IMR-90 (cell line): ENCODE results near the gene MCF2L2. TPM values are rescaled to one million over a fixed set of nuclear protein-coding genes. Genes with fewer than 3 reads are reported as not detected.

Experiments used
- ATAC-seq: fragments of 200-7000 bp; cut with Tn5 transposase; 2 replicates; pipeline ENCODE4 v1.9.1; 2020; ENCODE audit warnings: low read depth, mild to moderate bottlenecking, moderate library complexity
- BruUV-seq: library from RNA; stranded (reverse); fragments of 400-500 nt; replicated peaks from 2 replicates; lab custom pipeline; 2021; lab: Mats Ljungman, UMichigan
- CTCF ChIA-PET: fragments of 300-600 bp; formaldehyde crosslinking; extraction: SDS; loops from one replicate; lab custom pipeline; 2021; ENCODE audit warnings: antibody characterized with exemption; lab: Yijun Ruan, JAX
- POLR2A ChIA-PET: fragments of 300-600 bp; sonication (Branson Sonifier 250); formaldehyde crosslinking; loops from one replicate; lab custom pipeline; 2022; ENCODE audit warnings: antibody characterized with exemption; ENCODE audit not compliant: unreplicated experiment; lab: Charles Lee
- DNase-seq: peaks from one replicate; pipeline ENCODE4 v3.0.0; 2013
- H2AFZ ChIP-seq: replicated peaks from 2 replicates; pipeline ENCODE3; 2013; ENCODE audit warnings: low read length, mild to moderate bottlenecking; ENCODE audit not compliant: poor library complexity
- H2AK5ac ChIP-seq: 2 replicates; pipeline ENCODE4 v1.6.1; 2013; ENCODE audit warnings: low read depth, low read length, inconsistent platforms
- H2AK9ac ChIP-seq: replicated peaks from 2 replicates; pipeline ENCODE3; 2013; ENCODE audit warnings: mild to moderate bottlenecking, low read depth, low read length, moderate library complexity; ENCODE audit not compliant: poor library complexity
- H2BK120ac ChIP-seq: 2 replicates; pipeline ENCODE4 v1.6.1; 2013; ENCODE audit warnings: low read depth, low read length, inconsistent platforms
- H2BK15ac ChIP-seq: 3 replicates; pipeline ENCODE4 v1.6.1; 2013; ENCODE audit warnings: low read depth, low read length, inconsistent platforms
- H2BK20ac ChIP-seq: 2 replicates; pipeline ENCODE4 v1.6.1; 2013; ENCODE audit warnings: low read depth, mild to moderate bottlenecking, inconsistent platforms, low read length, moderate library complexity
- H2BK5ac ChIP-seq: 2 replicates; pipeline ENCODE4 v1.6.1; 2013; ENCODE audit warnings: mild to moderate bottlenecking, low read depth, low read length, inconsistent platforms; ENCODE audit not compliant: poor library complexity, severe bottlenecking
- H3K14ac ChIP-seq: replicated peaks from 2 replicates; pipeline ENCODE4 v1.6.1; 2013; ENCODE audit warnings: low read depth, low read length, inconsistent platforms
- H3K18ac ChIP-seq: 2 replicates; pipeline ENCODE4 v1.6.1; 2013; ENCODE audit warnings: low read depth, low read length, control low read depth
- H3K23ac ChIP-seq: 2 replicates; pipeline ENCODE4 v1.6.1; 2013; ENCODE audit warnings: low read depth, low read length, inconsistent platforms
- H3K27ac ChIP-seq: 2 replicates; pipeline ENCODE4 v1.5.1; 2013; ENCODE audit warnings: mild to moderate bottlenecking, control low read depth, low read length; ENCODE audit not compliant: insufficient read depth
- H3K27me3 ChIP-seq: 2 replicates; pipeline ENCODE4 v1.6.1; 2013; ENCODE audit warnings: low read length; ENCODE audit not compliant: control insufficient read depth, insufficient read depth
- H3K36me3 ChIP-seq: 2 replicates; pipeline ENCODE4 v1.6.1; 2013; ENCODE audit warnings: low read length, mixed read lengths; ENCODE audit not compliant: control insufficient read depth, insufficient read depth
- H3K4ac ChIP-seq: 2 replicates; pipeline ENCODE4 v1.6.1; 2013; ENCODE audit warnings: low read depth, low read length, inconsistent platforms
- H3K4me1 ChIP-seq: 2 replicates; pipeline ENCODE4 v1.6.1; 2013; ENCODE audit warnings: low read length, mixed read lengths; ENCODE audit not compliant: control insufficient read depth, insufficient read depth
- H3K4me2 ChIP-seq: 2 replicates; pipeline ENCODE4 v1.6.1; 2013; ENCODE audit warnings: low read depth, mild to moderate bottlenecking, control low read depth, low read length, moderate library complexity
- H3K4me3 ChIP-seq: 2 replicates; pipeline ENCODE4 v1.5.1; 2013; ENCODE audit warnings: low read depth, mild to moderate bottlenecking, control low read depth, low read length, moderate library complexity; ENCODE audit not compliant: insufficient read depth
- H3K56ac ChIP-seq: 2 replicates; pipeline ENCODE4 v1.6.1; 2013; ENCODE audit warnings: low read length, inconsistent platforms; ENCODE audit not compliant: insufficient read depth; ENCODE audit errors: extremely low read depth
- H3K79me1 ChIP-seq, 2 experiments: 2 replicates each; pipeline ENCODE4 v1.6.1; 2013; ENCODE audit warnings: low read length in 2 of 2, inconsistent platforms in 1 of 2, low read depth in 1 of 2
- H3K9ac ChIP-seq: 2 replicates; pipeline ENCODE4 v1.6.1; 2013; ENCODE audit warnings: low read depth, low read length, control low read depth
- H3K9me1 ChIP-seq: 2 replicates; pipeline ENCODE4 v1.6.1; 2013; ENCODE audit warnings: low read length, inconsistent platforms; ENCODE audit not compliant: insufficient read depth
- H3K9me3 ChIP-seq: 2 replicates; pipeline ENCODE4 v1.6.1; 2013; ENCODE audit warnings: low read length; ENCODE audit not compliant: control insufficient read depth, insufficient read depth
- H4K20me1 ChIP-seq: 2 replicates; pipeline ENCODE4 v1.6.1; 2013; ENCODE audit warnings: low read length, inconsistent platforms; ENCODE audit not compliant: insufficient read depth
- H4K5ac ChIP-seq: 2 replicates; pipeline ENCODE4 v1.6.1; 2013; ENCODE audit warnings: mild to moderate bottlenecking, low read depth, low read length, control low read depth
- H4K8ac ChIP-seq, 2 experiments: 2 replicates each; pipeline ENCODE4 v1.6.1; 2013; ENCODE audit warnings: low read depth in 2 of 2, low read length in 2 of 2, control low read depth in 1 of 2, inconsistent platforms in 1 of 2
- H4K91ac ChIP-seq: 2 replicates; pipeline ENCODE4 v1.6.1; 2013; ENCODE audit warnings: low read depth, low read length, inconsistent platforms; ENCODE audit not compliant: insufficient read depth
- BHLHE40 ChIP-seq: fragments of 150-350 bp; IDR thresholded peaks from 2 replicates; pipeline ENCODE4 v1.6.1; 2016; ENCODE audit warnings: mild to moderate bottlenecking, low read depth, low read length
- CEBPB ChIP-seq: IDR thresholded peaks from 2 replicates; pipeline ENCODE4 v1.6.1; 2012; ENCODE audit warnings: low read depth, low read length, improper control_type of control experiment
- CHD1 ChIP-seq: IDR thresholded peaks from 2 replicates; pipeline ENCODE4 v1.6.1; 2012; ENCODE audit warnings: low read depth, low read length, improper control_type of control experiment
- CTCF ChIP-seq: conservative IDR thresholded peaks from 2 replicates; pipeline ENCODE4 v1.5.1; 2012; ENCODE audit warnings: mild to moderate bottlenecking, low read depth, low read length, improper control_type of control experiment
- ELK1 ChIP-seq: fragments of 150-350 bp; IDR thresholded peaks from 2 replicates; pipeline ENCODE4 v1.6.1; 2016; ENCODE audit warnings: low read depth, mild to moderate bottlenecking, low read length, moderate library complexity, borderline replicate concordance
- FOS ChIP-seq: fragments of 150-350 bp; IDR thresholded peaks from 2 replicates; pipeline ENCODE4 v1.6.1; 2016; ENCODE audit warnings: low read depth, low read length
- MAFK ChIP-seq: IDR thresholded peaks from 2 replicates; pipeline ENCODE4 v1.6.1; 2012; ENCODE audit warnings: low read depth, low read length, improper control_type of control experiment
- MAZ ChIP-seq: IDR thresholded peaks from 2 replicates; pipeline ENCODE4 v1.6.1; 2012; ENCODE audit warnings: low read depth, mild to moderate bottlenecking, low read length, improper control_type of control experiment, moderate library complexity, borderline replicate concordance
- MXI1 ChIP-seq: IDR thresholded peaks from 2 replicates; pipeline ENCODE4 v1.6.1; 2012; ENCODE audit warnings: low read depth, mild to moderate bottlenecking, low read length, moderate library complexity, borderline replicate concordance
- NFE2L2 ChIP-seq: fragments of 150-350 bp; IDR thresholded peaks from 2 replicates; pipeline ENCODE4 v1.6.1; 2016; ENCODE audit warnings: low read depth, mild to moderate bottlenecking, low read length
- POLR2A ChIP-seq: IDR thresholded peaks from 2 replicates; pipeline ENCODE4 v1.6.1; 2012; ENCODE audit warnings: mild to moderate bottlenecking, low read depth, low read length
- RAD21 ChIP-seq: IDR thresholded peaks from 2 replicates; pipeline ENCODE4 v1.6.1; 2012; ENCODE audit warnings: low read length, improper control_type of control experiment
- RCOR1 ChIP-seq: IDR thresholded peaks from 2 replicates; pipeline ENCODE4 v1.6.1; 2012; ENCODE audit warnings: mild to moderate bottlenecking, low read length, improper control_type of control experiment; ENCODE audit not compliant: insufficient replicate concordance
- RFX5 ChIP-seq: IDR thresholded peaks from 2 replicates; pipeline ENCODE4 v1.8.0; 2012; ENCODE audit warnings: low read depth, mild to moderate bottlenecking, low read length, moderate library complexity
- SMC3 ChIP-seq: fragments of 150-350 bp; IDR thresholded peaks from 2 replicates; pipeline ENCODE4 v1.6.1; 2016; ENCODE audit warnings: low read depth, mild to moderate bottlenecking, antibody characterized with exemption, low read length, moderate library complexity
- USF2 ChIP-seq: fragments of 150-350 bp; IDR thresholded peaks from 2 replicates; pipeline ENCODE4 v1.6.1; 2017; ENCODE audit warnings: mild to moderate bottlenecking, antibody characterized with exemption, low read length, low read depth
- WGBS, 2 experiments: methylation state at CpG; one replicate each; pipeline versions ENCODE4 v1.1.5 to v1.1.7; 2013; ENCODE audit warnings: missing lambda C conversion rate in 2 of 2; ENCODE audit not compliant: insufficient read length in 1 of 2; ENCODE audit errors: extremely low coverage in 2 of 2; 5-methylcytosine and 5-hydroxymethylcytosine counted together
- dilution Hi-C: fragments of 300-500 bp; cut with HindIII; formaldehyde crosslinking; loops from one replicate; pipeline ENCODE4 v1.14.3; 2018; ENCODE audit warnings: low sequenced_read_pairs; ENCODE audit not compliant: unreplicated experiment
- in situ Hi-C: fragments of 300-500 bp; cut with MboI; formaldehyde crosslinking; loops from 3 replicates; pipeline ENCODE4 v1.14.3; 2019; ENCODE audit warnings: low sequenced_read_pairs, inconsistent platforms, mixed read lengths
- intact Hi-C: fragments of 100-400 bp; cut with micrococcal nuclease; formaldehyde crosslinking; loops from 2 replicates; pipeline ENCODE4 v1.10.0; 2022
- polyA plus RNA-seq, 3 experiments: library from polyadenylated mRNA; depleted of rRNA; stranded (reverse); fragments of >200 nt; gene quantifications; 2 replicates each; pipeline ENCODE4 v1.2.3, GENCODE V29; 2012; ENCODE audit warnings: low replicate concordance in 1 of 3
- total RNA-seq: library from RNA; depleted of rRNA; stranded (reverse); fragments of >200 nt; gene quantifications from 2 replicates; pipeline ENCODE4 v1.2.3, GENCODE V29; 2012

Gene MCF2L2
- total and polyA plus RNA-seq, 2 of the 4 experiments (the other 2 are of a cell fraction), result under 0.01 TPM; not detected in 1

- CTCF ChIA-PET, result no interaction called here
- BruUV-seq, result no TSS peak
Measured at GRCh38 chr3:183210341-183210740, 218.1 kb downstream of the MCF2L2 start.

More at GRCh38 chr3:183210341-183210740, 218.1 kb downstream of the MCF2L2 start:
- H3K23ac ChIP-seq, result no peak overlapping the region
- 25% methylated on average over 1 of the region's 5 CpGs; no CpG with 5 or more reads in 1 of the 2 experiments for WGBS, 2 experiments
- no peaks in the 10 kb centered on the region for H3K9me1 ChIP-seq
- H3K36me3 ChIP-seq, result no peaks in the 10 kb centered on the region
- H3K18ac ChIP-seq, result no peak overlapping the region
- no peak overlapping the region for H2BK15ac ChIP-seq
- POLR2A ChIA-PET, result no interaction called here
- dilution Hi-C loops (no loop called here), in situ Hi-C loops (no loop called here), intact Hi-C loops (no loop called here)
- H2BK5ac ChIP-seq, result no peak overlapping the region
- H3K4ac ChIP-seq, result no peak overlapping the region
- no peak overlapping the region for H4K8ac ChIP-seq
- TF ChIP-seq RAD21, result no peak
- TF ChIP-seq CEBPB, result no peak
- no peak for TF ChIP-seq ELK1
- TF ChIP-seq CTCF, result no peak
- no peak for TF ChIP-seq RFX5
- TF ChIP-seq SMC3, result no peak
- TF ChIP-seq POLR2A, result no peak
- no peak for TF ChIP-seq NFE2L2
- no peak for TF ChIP-seq MAZ
- no peak for TF ChIP-seq BHLHE40
- TF ChIP-seq USF2, result no peak
- TF ChIP-seq CHD1, result no peak
- no peak for TF ChIP-seq FOS
- no peak for TF ChIP-seq MXI1
- no peak for TF ChIP-seq MAFK
- TF ChIP-seq RCOR1, result no peak
- H3K9me3 ChIP-seq, result no peaks in the 10 kb centered on the region
- H3K9ac ChIP-seq, result no peak overlapping the region
- DNase-seq, result no peak
- H2AFZ ChIP-seq, result no peak overlapping the region
- H2AK9ac ChIP-seq, result no peak overlapping the region
- no peaks in the 10 kb centered on the region for H4K20me1 ChIP-seq
- H3K27me3 ChIP-seq, result peaks cover 29% of the 10 kb centered on the region
- H3K4me2 ChIP-seq, result no peak overlapping the region
- H3K79me1 ChIP-seq, result no peaks in the 10 kb centered on the region
- no peak overlapping the region for H4K91ac ChIP-seq
- no peaks in the 10 kb centered on the region for H3K4me1 ChIP-seq
- no peak overlapping the region for H2BK120ac ChIP-seq
- H2AK5ac ChIP-seq, result no peak overlapping the region
- no peak overlapping the region for H3K14ac ChIP-seq
- no peak overlapping the region for H4K5ac ChIP-seq
- no peak overlapping the region for H2BK20ac ChIP-seq
- ATAC-seq, result no peak
- no peak overlapping the region for H3K56ac ChIP-seq
- H3K4me3 ChIP-seq, result no peak overlapping the region
- no peak overlapping the region for H3K27ac ChIP-seq
